BJ (cell line): ENCODE data around the gene FOXO6. TPM values are rescaled to one million over a fixed set of nuclear protein-coding genes. Genes with fewer than 3 reads are reported as not detected.

Source experiments
- CTCF ChIA-PET: fragments of 350-600 bp; formaldehyde crosslinking; extraction: SDS; loops from one replicate; lab custom pipeline; 2021; ENCODE audit warnings: antibody characterized with exemption, inconsistent platforms; lab: Yijun Ruan, JAX
- POLR2A ChIA-PET: fragments of 300-600 bp; sonication (Branson Sonifier 250); formaldehyde crosslinking; extraction: SDS; loops from one replicate; lab custom pipeline; 2021; ENCODE audit warnings: antibody characterized with exemption; lab: Charles Lee
- DNase-seq: peaks from one replicate; pipeline ENCODE4 v3.0.0-alpha.2; 2011; ENCODE audit warnings: low read depth
- H3K27me3 ChIP-seq: 2 replicates; pipeline ENCODE4 v1.6.0; 2011; ENCODE audit warnings: low read length; ENCODE audit not compliant: control insufficient read depth, insufficient read depth
- H3K36me3 ChIP-seq: 2 replicates; pipeline ENCODE4 v1.5.1; 2011; ENCODE audit warnings: low read length; ENCODE audit not compliant: control insufficient read depth, insufficient read depth
- H3K4me3 ChIP-seq: 2 replicates; pipeline ENCODE4 v1.5.1; 2011; ENCODE audit warnings: low read depth, mild to moderate bottlenecking, control low read depth, low read length
- polyA plus RNA-seq: library from polyadenylated mRNA; depleted of rRNA; stranded (reverse); fragments of >200 nt; gene quantifications from 2 replicates; pipeline ENCODE4 v1.2.3, GENCODE V29; 2011
- TF ChIP-seq, protein P1 (sequence below): IDR thresholded peaks from 2 replicates; pipeline ENCODE4 v1.5.1; 2011; ENCODE audit warnings: low read depth, mild to moderate bottlenecking, control low read depth, inconsistent platforms, low read length, moderate library complexity; ENCODE audit not compliant: insufficient read depth

The FOXO6 gene
- polyA plus RNA-seq, 1 experiment: 0.02 TPM

DNA sequence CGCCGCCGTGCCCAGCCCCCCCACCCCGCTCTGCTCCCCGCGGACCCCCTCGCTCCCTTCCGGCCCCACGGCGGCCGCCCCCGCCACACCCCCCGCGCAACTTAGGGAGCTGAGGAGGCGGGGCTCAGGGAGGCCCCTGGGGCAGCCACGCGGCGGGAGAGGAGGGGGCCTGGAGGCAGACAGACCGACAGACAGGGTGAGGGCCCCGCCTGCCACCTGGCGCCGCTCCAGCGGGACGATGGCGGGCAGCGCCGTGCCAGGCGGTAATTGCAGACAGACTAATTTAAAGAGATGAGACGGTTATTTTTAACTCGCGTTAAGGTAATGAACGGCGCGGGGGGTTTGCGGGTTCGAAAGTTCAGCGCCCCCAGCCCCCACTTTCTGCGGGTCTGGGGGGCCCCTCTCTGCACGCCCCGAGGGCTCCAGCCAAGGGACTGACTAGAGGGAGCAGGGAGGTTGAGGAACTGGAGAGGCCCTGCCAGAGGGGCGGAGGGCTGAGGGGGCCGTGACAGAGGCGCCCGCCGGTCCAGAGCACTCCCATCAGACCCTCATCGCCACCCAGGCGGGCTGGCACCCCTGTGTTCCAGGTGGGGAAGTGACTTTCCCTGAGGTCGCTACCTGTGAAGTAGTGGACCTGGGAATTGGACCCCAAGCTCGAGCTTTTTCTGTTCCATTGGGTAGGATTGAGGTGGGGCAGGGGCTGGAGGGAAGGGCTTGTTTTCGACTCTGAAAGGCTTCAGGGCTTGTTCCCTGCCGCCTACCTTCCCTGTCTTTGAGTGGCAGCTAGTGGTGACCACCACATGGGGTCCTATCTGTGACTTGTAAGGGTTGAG lies 5.4 kb downstream of the FOXO6 start:
- peaks cover 51% of the 10 kb centered on the region for H3K27me3 ChIP-seq
- H3K36me3 ChIP-seq: no peaks in the 10 kb centered on the region
- CTCF ChIA-PET: interaction anchor here (1.2 kb wide), 1 partner anchor 12 kb away, joined by 3 read pairs; no protein-coding TSS in a partner anchor
- TF ChIP-seq, protein P1, sequence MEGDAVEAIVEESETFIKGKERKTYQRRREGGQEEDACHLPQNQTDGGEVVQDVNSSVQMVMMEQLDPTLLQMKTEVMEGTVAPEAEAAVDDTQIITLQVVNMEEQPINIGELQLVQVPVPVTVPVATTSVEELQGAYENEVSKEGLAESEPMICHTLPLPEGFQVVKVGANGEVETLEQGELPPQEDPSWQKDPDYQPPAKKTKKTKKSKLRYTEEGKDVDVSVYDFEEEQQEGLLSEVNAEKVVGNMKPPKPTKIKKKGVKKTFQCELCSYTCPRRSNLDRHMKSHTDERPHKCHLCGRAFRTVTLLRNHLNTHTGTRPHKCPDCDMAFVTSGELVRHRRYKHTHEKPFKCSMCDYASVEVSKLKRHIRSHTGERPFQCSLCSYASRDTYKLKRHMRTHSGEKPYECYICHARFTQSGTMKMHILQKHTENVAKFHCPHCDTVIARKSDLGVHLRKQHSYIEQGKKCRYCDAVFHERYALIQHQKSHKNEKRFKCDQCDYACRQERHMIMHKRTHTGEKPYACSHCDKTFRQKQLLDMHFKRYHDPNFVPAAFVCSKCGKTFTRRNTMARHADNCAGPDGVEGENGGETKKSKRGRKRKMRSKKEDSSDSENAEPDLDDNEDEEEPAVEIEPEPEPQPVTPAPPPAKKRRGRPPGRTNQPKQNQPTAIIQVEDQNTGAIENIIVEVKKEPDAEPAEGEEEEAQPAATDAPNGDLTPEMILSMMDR: no peak
- no peak for DNase-seq
- POLR2A ChIA-PET: no interaction called here
- H3K4me3 ChIP-seq: peak overlapping the region; percentile 13; the same call in 1 of the 2 replicates

GRCh38 chr1:41367288-41367642 lies 6.0 kb downstream of the FOXO6 start:
- POLR2A ChIA-PET: no interaction called here
- DNase-seq: no peak
- Histone ChIP-seq H3K27me3 (peaks cover 50% of the 10 kb centered on the region), H3K4me3 (no peak overlapping the region), H3K36me3 (no peaks in the 10 kb centered on the region)
- CTCF ChIA-PET: no interaction called here
- TF ChIP-seq, protein P1: no peak

DNA sequence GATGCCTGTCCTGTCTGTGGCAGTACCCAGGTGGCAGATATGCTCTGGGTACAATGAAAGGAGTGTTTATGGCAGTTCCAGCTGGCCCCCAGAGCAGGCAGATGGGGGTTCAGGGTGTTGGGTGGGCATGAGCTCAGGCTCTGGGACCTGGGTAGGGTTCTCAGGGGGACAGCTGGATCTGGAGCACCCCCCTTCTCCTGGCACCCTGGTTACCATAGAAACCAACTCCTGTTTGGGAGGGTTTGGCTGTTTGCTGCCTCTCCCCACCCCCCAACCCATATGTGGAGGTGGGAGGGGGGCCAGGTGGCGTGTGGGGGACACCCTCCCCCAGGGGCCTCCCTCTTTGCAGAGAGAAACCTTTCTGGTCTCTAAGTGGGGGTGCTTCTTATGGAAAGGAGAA lies 7.1 kb downstream of the FOXO6 start:
- ChIA-PET POLR2A (no interaction called here), CTCF (no interaction called here)
- Histone ChIP-seq H3K4me3 (no peak overlapping the region), H3K27me3 (peaks cover 43% of the 10 kb centered on the region), H3K36me3 (no peaks in the 10 kb centered on the region)
- TF ChIP-seq, protein P1: no peak
- no peak for DNase-seq

- ChIA-PET POLR2A (no interaction called here), CTCF (no interaction called here)
- Histone ChIP-seq H3K4me3 (no peak overlapping the region), H3K36me3 (no peaks in the 10 kb centered on the region), H3K27me3 (peaks cover 43% of the 10 kb centered on the region)
- no peak for DNase-seq
- TF ChIP-seq, protein P1: no peak
These were observed 7.6 kb downstream of the FOXO6 start for GRCh38 chr1:41368801-41369200.

- TF ChIP-seq, protein P1: no peak
- H3K27me3 ChIP-seq: peaks cover 40% of the 10 kb centered on the region
- no peak for DNase-seq
- ChIA-PET POLR2A (no interaction called here), CTCF (interaction anchor here (1.2 kb wide), 1 partner anchor 13 kb away, joined by 3 read pairs; no protein-coding TSS in a partner anchor)
- no peak overlapping the region for H3K4me3 ChIP-seq
- no peaks in the 10 kb centered on the region for H3K36me3 ChIP-seq
These were observed 8.3 kb downstream of the FOXO6 start for GRCh38 chr1:41369531-41369930.
